Fibroblast of lung (primary cell): ENCODE results near the gene CENPP. TPM values are rescaled to one million over a fixed set of nuclear protein-coding genes. Genes with fewer than 3 reads are reported as not detected.

Experiments used
- DNase-seq, 2 donors: peaks; one replicate each; pipeline versions ENCODE4 v3.0.0 to v3.0.0-alpha.2; 2010; ENCODE audit warnings: low read depth in 2 of 2
- H2AFZ ChIP-seq: 2 replicates; pipeline ENCODE4 v1.5.1; 2012; ENCODE audit warnings: low read length, control low read depth, inconsistent platforms
- H3K27ac ChIP-seq: 2 replicates; pipeline ENCODE4 v1.5.1; 2011; ENCODE audit warnings: low read length, control low read depth; ENCODE audit not compliant: insufficient read depth
- H3K27me3 ChIP-seq: 2 replicates; pipeline ENCODE4 v1.5.1; 2011; ENCODE audit warnings: mild to moderate bottlenecking, low read length; ENCODE audit not compliant: control insufficient read depth, insufficient read depth
- H3K36me3 ChIP-seq: 2 replicates; pipeline ENCODE4 v1.5.1; 2011; ENCODE audit warnings: low read length; ENCODE audit not compliant: control insufficient read depth, insufficient read depth
- H3K4me1 ChIP-seq: 2 replicates; pipeline ENCODE4 v1.5.1; 2011; ENCODE audit warnings: low read length; ENCODE audit not compliant: control insufficient read depth, insufficient read depth; ENCODE audit errors: extremely low read depth
- H3K4me2 ChIP-seq: 2 replicates; pipeline ENCODE4 v1.5.1; 2011; ENCODE audit warnings: low read length, control low read depth; ENCODE audit not compliant: insufficient read depth; ENCODE audit errors: extremely low read depth
- H3K4me3 ChIP-seq, 4 experiments: fragments of 200-600 bp in 1 of 4; sonication (generic) in 1 of 4; replicated peaks in 1 of 4; 2 replicates each; pipeline ENCODE4 v1.5.1; 2011 to 2016; ENCODE audit warnings: low read length in 4 of 4, low read depth in 3 of 4, mild to moderate bottlenecking in 3 of 4, control low read depth in 2 of 4, inconsistent platforms in 1 of 4, mixed read lengths in 1 of 4; ENCODE audit not compliant: insufficient read depth in 1 of 4; ENCODE audit errors: control extremely low read depth in 1 of 4
- H3K79me2 ChIP-seq: 2 replicates; pipeline ENCODE4 v1.5.1; 2012; ENCODE audit warnings: mild to moderate bottlenecking, low read length, inconsistent platforms; ENCODE audit not compliant: control insufficient read depth, insufficient read depth
- H3K9ac ChIP-seq: 2 replicates; pipeline ENCODE4 v1.5.1; 2011; ENCODE audit warnings: mild to moderate bottlenecking, low read length, control low read depth; ENCODE audit not compliant: insufficient read depth
- H3K9me3 ChIP-seq: 2 replicates; pipeline ENCODE4 v1.5.1; 2012; ENCODE audit warnings: low read depth, low read length; ENCODE audit not compliant: control insufficient read depth, insufficient read depth
- H4K20me1 ChIP-seq: 2 replicates; pipeline ENCODE4 v1.5.1; 2011; ENCODE audit warnings: low read length; ENCODE audit not compliant: control insufficient read depth, insufficient read depth; ENCODE audit errors: extremely low read depth
- EZH2 ChIP-seq: IDR thresholded peaks from 2 replicates; pipeline ENCODE4 v1.5.1; 2012; ENCODE audit warnings: low read length, control low read depth, mild to moderate bottlenecking; ENCODE audit errors: missing control alignments
- polyA plus RNA-seq, 2 donors: library from polyadenylated mRNA; depleted of rRNA in 1 of 2; stranded (reverse) in 1 of 2; unstranded in 1 of 2; fragments of >200 nt; gene quantifications; 2 replicates each; pipeline ENCODE4 v1.2.1, GENCODE V29; 2011 to 2012; ENCODE audit warnings: missing spikeins in 1 of 2
- total RNA-seq: library from RNA; depleted of rRNA; stranded (reverse); fragments of >200 nt; gene quantifications from 2 replicates; pipeline ENCODE4 v1.2.1, GENCODE V29; 2014
- TF ChIP-seq, protein P1 (sequence below), 2 donors: IDR thresholded peaks in 1 of 2; conservative IDR thresholded peaks in 1 of 2; 1 replicate in 1 of 2; 2 replicates in 1 of 2; pipeline ENCODE4 v1.5.1; 2011 to 2012; ENCODE audit warnings: low read length in 2 of 2, control low read depth in 1 of 2, inconsistent platforms in 1 of 2, low read depth in 1 of 2, mild to moderate bottlenecking in 1 of 2

The CENPP gene
- total and polyA plus RNA-seq, 2 donors (not counting 1 experiment from before 2014, with no cell fraction given), result 1.7 to 2.4 TPM

DNA sequence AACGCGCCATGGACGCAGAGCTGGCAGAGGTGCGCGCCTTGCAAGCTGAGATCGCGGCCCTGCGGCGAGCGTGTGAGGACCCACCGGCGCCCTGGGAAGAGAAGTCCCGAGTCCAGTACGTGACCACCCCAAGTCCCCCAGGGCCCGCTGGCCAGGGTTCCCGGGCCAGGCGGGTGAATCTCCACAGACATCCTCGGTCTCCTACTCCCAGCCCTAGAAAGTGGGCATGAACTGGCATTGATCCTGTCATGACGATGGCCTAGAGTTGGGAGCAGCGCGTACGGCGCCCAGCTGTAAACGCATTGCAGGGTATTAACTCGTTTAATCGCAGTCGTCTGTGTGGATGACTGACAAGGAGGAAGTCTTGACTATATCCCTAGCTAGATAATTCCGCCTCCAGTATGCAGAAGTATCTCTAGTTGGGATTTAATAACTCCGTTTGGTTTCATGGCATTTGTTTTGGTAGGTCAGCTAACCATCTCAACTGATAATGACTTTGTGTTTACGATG, 293 bp downstream of the CENPP start:
- TF ChIP-seq EZH2, result no peak
- TF ChIP-seq, protein P1, sequence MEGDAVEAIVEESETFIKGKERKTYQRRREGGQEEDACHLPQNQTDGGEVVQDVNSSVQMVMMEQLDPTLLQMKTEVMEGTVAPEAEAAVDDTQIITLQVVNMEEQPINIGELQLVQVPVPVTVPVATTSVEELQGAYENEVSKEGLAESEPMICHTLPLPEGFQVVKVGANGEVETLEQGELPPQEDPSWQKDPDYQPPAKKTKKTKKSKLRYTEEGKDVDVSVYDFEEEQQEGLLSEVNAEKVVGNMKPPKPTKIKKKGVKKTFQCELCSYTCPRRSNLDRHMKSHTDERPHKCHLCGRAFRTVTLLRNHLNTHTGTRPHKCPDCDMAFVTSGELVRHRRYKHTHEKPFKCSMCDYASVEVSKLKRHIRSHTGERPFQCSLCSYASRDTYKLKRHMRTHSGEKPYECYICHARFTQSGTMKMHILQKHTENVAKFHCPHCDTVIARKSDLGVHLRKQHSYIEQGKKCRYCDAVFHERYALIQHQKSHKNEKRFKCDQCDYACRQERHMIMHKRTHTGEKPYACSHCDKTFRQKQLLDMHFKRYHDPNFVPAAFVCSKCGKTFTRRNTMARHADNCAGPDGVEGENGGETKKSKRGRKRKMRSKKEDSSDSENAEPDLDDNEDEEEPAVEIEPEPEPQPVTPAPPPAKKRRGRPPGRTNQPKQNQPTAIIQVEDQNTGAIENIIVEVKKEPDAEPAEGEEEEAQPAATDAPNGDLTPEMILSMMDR (conservative IDR thresholded peaks at IDR 0.05 in 1 of 2, IDR thresholded peaks at IDR 0.05 in 1 of 2; ENCODE audit: low read depth in 1 of 2, low read length in 2 of 2), result no peak
- Histone ChIP-seq H3K4me2 (peak overlapping the region; percentile 98), H3K4me1 (peaks cover 7% of the 10 kb centered on the region), H3K9ac (peak overlapping the region; percentile 100), H4K20me1 (no peaks in the 10 kb centered on the region), H3K9me3 (no peaks in the 10 kb centered on the region), H3K36me3 (peaks cover 7% of the 10 kb centered on the region), H3K27me3 (no peaks in the 10 kb centered on the region), H3K4me3 (peak overlapping the region; percentile 91 to 98 (median 96)), H3K27ac (peak overlapping the region; percentile 100), H3K79me2 (peaks cover 17% of the 10 kb centered on the region), H2AFZ (peak overlapping the region; percentile 100)
- DNase-seq, result peak in 1 of 2 donors; percentile 7

DNA sequence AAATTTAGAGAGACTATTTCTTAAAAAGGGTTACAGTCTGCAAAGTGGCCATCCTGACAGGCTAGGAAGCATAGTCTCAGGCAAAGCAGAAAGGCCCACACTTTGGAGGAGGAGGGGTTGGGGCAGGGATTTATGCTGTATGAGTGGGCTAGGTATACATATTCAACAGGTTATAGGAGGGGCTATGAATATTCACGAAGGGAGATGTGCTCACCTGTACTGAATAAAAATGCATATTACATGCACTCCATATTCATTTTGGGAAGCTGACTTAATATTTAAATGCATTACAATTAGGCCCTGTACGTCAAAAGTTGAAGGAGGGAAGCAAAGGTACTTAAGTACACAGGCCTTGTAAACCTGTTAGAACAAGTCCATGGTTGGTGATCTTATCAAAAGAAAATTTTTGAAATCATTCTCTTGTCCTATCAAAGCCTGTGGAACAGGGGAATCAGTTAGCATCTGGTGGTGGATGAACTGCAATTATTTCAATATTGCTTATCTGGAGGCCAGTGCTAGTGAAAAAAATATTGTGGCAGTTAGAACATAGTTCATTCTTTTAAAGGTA, 1.6 kb downstream of the CENPP start:
- H3K4me1 ChIP-seq, result peaks cover 7% of the 10 kb centered on the region
- no peak for DNase-seq
- TF ChIP-seq EZH2, result no peak
- TF ChIP-seq, protein P1 (conservative IDR thresholded peaks at IDR 0.05 in 1 of 2, IDR thresholded peaks at IDR 0.05 in 1 of 2; ENCODE audit: low read depth in 1 of 2, low read length in 2 of 2), result no peak

DNA sequence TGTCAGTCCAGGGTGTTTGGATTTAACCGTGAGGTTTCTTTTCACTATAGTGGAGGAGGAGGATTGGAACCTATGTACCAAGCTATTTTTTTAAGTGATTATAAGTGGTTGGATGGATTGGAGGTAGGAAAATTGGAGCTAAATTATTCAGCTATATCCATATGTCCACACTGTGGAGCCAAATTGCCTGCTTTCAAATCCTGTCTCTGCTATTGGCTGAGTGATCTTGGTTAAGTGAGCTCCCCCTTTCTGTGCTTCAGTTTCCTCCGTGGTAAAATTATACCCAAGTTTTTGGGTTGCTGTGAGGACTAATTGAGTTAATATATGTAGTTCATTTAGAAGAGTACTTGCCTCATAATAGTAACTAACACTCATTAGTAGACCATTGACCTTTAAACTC, 2.5 kb downstream of the CENPP start:
- Histone ChIP-seq H2AFZ (no peak overlapping the region), H3K9me3 (no peaks in the 10 kb centered on the region), H3K4me1 (peaks cover 7% of the 10 kb centered on the region), H3K27me3 (no peaks in the 10 kb centered on the region), H3K27ac (no peak overlapping the region), H3K79me2 (peaks cover 17% of the 10 kb centered on the region), H3K4me2 (no peak overlapping the region), H3K9ac (no peak overlapping the region), H4K20me1 (no peaks in the 10 kb centered on the region), H3K4me3 (no peak overlapping the region), H3K36me3 (no peaks in the 10 kb centered on the region)
- DNase-seq, result peak; percentile 60 to 83
- no peak for TF ChIP-seq EZH2
- TF ChIP-seq, protein P1 (conservative IDR thresholded peaks at IDR 0.05 in 1 of 2, IDR thresholded peaks at IDR 0.05 in 1 of 2; ENCODE audit: low read depth in 1 of 2, low read length in 2 of 2), result peak; percentile 47 to 52

More for the DNA sequence above, 1.6 kb downstream of the CENPP start:
- no peaks in the 10 kb centered on the region for H3K9me3 ChIP-seq
- no peaks in the 10 kb centered on the region for H3K27me3 ChIP-seq
- peak overlapping the region; percentile 5 for H3K4me2 ChIP-seq
- no peak overlapping the region for H3K4me3 ChIP-seq
- no peak overlapping the region for H3K27ac ChIP-seq
- H2AFZ ChIP-seq, result no peak overlapping the region
- no peaks in the 10 kb centered on the region for H4K20me1 ChIP-seq
- H3K36me3 ChIP-seq, result peaks cover 4% of the 10 kb centered on the region
- no peak overlapping the region for H3K9ac ChIP-seq
- H3K79me2 ChIP-seq, result peaks cover 17% of the 10 kb centered on the region
